ENCODE results near the gene CMTM6. TPM values are rescaled to one million over a fixed set of nuclear protein-coding genes. Genes with fewer than 3 reads are reported as not detected.

The CMTM6 gene
- polyA plus RNA-seq, 1 donor (not counting 4 experiments of a cell fraction or from before 2014, with no cell fraction given) = 85.4 TPM

DNA sequence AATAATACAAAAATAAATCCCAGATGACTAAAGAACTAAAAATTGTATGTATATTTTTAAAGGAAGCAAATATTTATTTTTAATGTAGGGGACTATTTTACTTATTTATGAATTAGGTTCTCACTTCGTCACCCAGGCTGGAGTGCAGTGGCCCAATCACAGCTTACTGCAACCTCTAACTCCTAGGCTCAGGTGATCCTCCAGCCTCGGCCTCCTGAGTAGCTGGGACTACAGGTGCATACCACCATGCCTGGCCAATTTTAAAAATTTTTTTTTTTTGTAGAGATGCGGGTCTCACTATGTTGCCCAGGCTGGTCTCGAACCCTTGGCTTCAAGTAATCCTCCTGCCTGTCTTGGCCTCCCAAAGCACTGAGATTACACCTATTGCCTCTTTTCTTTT lies 68.4 kb downstream of the CMTM6 start:
- Histone ChIP-seq H3K27ac (ENCODE audit: control insufficient read depth, insufficient read depth, low read length) (no peak overlapping the region), H3K4me3 (ENCODE audit: control insufficient read depth in 2 of 3, extremely low read depth in 1 of 3, insufficient read depth in 2 of 3, low read depth in 1 of 3, low read length in 3 of 3) (no peak overlapping the region), H3K27me3 (ENCODE audit: control insufficient read depth, extremely low read depth, insufficient read depth, low read length) (no peaks in the 10 kb centered on the region), H2AFZ (ENCODE audit: control insufficient read depth, low read length) (no peak overlapping the region), H3K9me3 (ENCODE audit: control insufficient read depth, low read depth, low read length) (no peaks in the 10 kb centered on the region), H3K9me1 (ENCODE audit: control insufficient read depth, extremely low read depth, insufficient read depth, low read length) (peaks cover 3% of the 10 kb centered on the region), H4K20me1 (ENCODE audit: control insufficient read depth, extremely low read depth, insufficient read depth, low read length) (no peaks in the 10 kb centered on the region), H3K36me3 (ENCODE audit: control insufficient read depth in 2 of 2, extremely low read depth in 1 of 2, insufficient read depth in 2 of 2, low read length in 2 of 2) (peaks cover 0 to 3% of the 10 kb centered on the region in 2 experiments), H3K79me2 (ENCODE audit: control insufficient read depth, insufficient read depth, low read length) (peaks cover 55% of the 10 kb centered on the region), H3K9ac (ENCODE audit: control insufficient read depth, extremely low read depth, insufficient read depth, low read length) (no peak overlapping the region), H3K4me2 (ENCODE audit: control insufficient read depth, extremely low read depth, insufficient read depth, low read depth, low read length) (no peak overlapping the region), H3K4me1 (ENCODE audit: control insufficient read depth, extremely low read depth, insufficient read depth, low read length) (peaks cover 25% of the 10 kb centered on the region)
- TF ChIP-seq EZH2 (IDR thresholded peaks at IDR 0.05; ENCODE audit: low read length) = no peak
- TF ChIP-seq, protein P1, sequence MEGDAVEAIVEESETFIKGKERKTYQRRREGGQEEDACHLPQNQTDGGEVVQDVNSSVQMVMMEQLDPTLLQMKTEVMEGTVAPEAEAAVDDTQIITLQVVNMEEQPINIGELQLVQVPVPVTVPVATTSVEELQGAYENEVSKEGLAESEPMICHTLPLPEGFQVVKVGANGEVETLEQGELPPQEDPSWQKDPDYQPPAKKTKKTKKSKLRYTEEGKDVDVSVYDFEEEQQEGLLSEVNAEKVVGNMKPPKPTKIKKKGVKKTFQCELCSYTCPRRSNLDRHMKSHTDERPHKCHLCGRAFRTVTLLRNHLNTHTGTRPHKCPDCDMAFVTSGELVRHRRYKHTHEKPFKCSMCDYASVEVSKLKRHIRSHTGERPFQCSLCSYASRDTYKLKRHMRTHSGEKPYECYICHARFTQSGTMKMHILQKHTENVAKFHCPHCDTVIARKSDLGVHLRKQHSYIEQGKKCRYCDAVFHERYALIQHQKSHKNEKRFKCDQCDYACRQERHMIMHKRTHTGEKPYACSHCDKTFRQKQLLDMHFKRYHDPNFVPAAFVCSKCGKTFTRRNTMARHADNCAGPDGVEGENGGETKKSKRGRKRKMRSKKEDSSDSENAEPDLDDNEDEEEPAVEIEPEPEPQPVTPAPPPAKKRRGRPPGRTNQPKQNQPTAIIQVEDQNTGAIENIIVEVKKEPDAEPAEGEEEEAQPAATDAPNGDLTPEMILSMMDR (optimal IDR thresholded peaks at IDR 0.05 in 1 of 3, IDR thresholded peaks at IDR 0.05 in 1 of 3, conservative IDR thresholded peaks at IDR 0.05 in 1 of 3; ENCODE audit: extremely low read depth in 1 of 3, insufficient read depth in 2 of 3, low read length in 3 of 3) = no peak
- dilution Hi-C loops (cut with MboI; ENCODE audit: extremely low pct_ligation_motif_present, low sequenced_read_pairs) = no loop called here
- FAIRE-seq (no peak), DNase-seq (ENCODE audit: low read depth, low spot score) (no peak)

DNA sequence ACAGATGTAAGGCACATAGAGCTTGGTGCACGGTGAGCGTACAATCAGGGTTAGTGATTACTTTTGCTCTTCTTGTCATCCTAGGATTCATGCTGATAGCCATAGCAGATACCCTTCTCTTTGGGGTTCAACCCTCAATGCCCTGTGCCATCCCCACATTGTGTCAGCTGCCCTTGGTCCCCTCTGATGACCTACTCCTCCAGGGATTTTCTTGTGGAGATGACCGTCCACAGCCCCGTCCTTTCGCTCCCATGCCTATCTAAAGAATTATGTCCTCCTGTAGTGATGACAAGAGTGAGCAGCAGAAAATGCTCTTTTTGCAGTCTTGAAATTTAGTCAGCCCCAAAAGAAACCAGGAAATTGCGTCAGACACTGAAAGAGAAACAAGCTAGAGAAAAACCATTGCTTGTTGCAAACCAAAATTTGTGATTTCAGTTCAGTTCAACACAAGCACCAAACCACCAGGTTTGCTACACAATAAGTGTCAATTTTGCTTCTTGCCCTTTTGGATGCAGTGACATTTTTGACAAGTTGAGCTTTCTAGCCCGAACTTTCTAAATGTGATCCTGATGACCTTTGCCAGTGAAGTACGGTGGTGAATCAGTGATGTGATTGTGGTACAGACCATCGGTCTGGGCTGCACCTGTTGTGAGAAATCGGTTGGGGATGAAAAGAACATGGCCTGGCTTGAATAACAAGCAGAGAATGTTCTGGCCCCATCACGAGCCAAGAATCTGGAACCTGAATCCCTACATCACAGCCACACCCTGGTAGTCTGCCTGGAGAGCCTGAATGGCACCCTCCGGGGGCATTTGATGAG lies 69.7 kb downstream of the CMTM6 start:
- DNase-seq (ENCODE audit: low read depth, low spot score) (no peak), FAIRE-seq (no peak)
- H3K36me3 ChIP-seq (ENCODE audit: control insufficient read depth in 2 of 2, extremely low read depth in 1 of 2, insufficient read depth in 2 of 2, low read length in 2 of 2) = peaks cover 0 to 6% of the 10 kb centered on the region in 2 experiments
- H3K9me1 ChIP-seq (ENCODE audit: control insufficient read depth, extremely low read depth, insufficient read depth, low read length) = peaks cover 3% of the 10 kb centered on the region
- H4K20me1 ChIP-seq (ENCODE audit: control insufficient read depth, extremely low read depth, insufficient read depth, low read length) = no peaks in the 10 kb centered on the region
- H2AFZ ChIP-seq (ENCODE audit: control insufficient read depth, low read length) = no peak overlapping the region
- TF ChIP-seq, protein P1 (optimal IDR thresholded peaks at IDR 0.05 in 1 of 3, IDR thresholded peaks at IDR 0.05 in 1 of 3, conservative IDR thresholded peaks at IDR 0.05 in 1 of 3; ENCODE audit: extremely low read depth in 1 of 3, insufficient read depth in 2 of 3, low read length in 3 of 3) = no peak
- no peak for TF ChIP-seq EZH2 (IDR thresholded peaks at IDR 0.05; ENCODE audit: low read length)
- peaks cover 13% of the 10 kb centered on the region for H3K4me1 ChIP-seq (ENCODE audit: control insufficient read depth, extremely low read depth, insufficient read depth, low read length)
- H3K4me2 ChIP-seq (ENCODE audit: control insufficient read depth, extremely low read depth, insufficient read depth, low read depth, low read length) = no peak overlapping the region
- H3K79me2 ChIP-seq (ENCODE audit: control insufficient read depth, insufficient read depth, low read length) = peaks cover 57% of the 10 kb centered on the region
- H3K9ac ChIP-seq (ENCODE audit: control insufficient read depth, extremely low read depth, insufficient read depth, low read length) = no peak overlapping the region
- dilution Hi-C loops (cut with MboI; ENCODE audit: extremely low pct_ligation_motif_present, low sequenced_read_pairs) = no loop called here
- H3K27me3 ChIP-seq (ENCODE audit: control insufficient read depth, extremely low read depth, insufficient read depth, low read length) = no peaks in the 10 kb centered on the region
- H3K27ac ChIP-seq (ENCODE audit: control insufficient read depth, insufficient read depth, low read length) = no peak overlapping the region
- H3K4me3 ChIP-seq (ENCODE audit: control insufficient read depth in 2 of 3, extremely low read depth in 1 of 3, insufficient read depth in 2 of 3, low read depth in 1 of 3, low read length in 3 of 3) = no peak overlapping the region
- no peaks in the 10 kb centered on the region for H3K9me3 ChIP-seq (ENCODE audit: control insufficient read depth, low read depth, low read length)
